Measurements from ENCODE around the gene IMMP2L. TPM values are rescaled to one million over a fixed set of nuclear protein-coding genes. Genes with fewer than 3 reads are reported as not detected.

Gene IMMP2L
- total and polyA plus RNA-seq, 4 donors: 7.3 to 21.1 (median 12.4) TPM

DNA sequence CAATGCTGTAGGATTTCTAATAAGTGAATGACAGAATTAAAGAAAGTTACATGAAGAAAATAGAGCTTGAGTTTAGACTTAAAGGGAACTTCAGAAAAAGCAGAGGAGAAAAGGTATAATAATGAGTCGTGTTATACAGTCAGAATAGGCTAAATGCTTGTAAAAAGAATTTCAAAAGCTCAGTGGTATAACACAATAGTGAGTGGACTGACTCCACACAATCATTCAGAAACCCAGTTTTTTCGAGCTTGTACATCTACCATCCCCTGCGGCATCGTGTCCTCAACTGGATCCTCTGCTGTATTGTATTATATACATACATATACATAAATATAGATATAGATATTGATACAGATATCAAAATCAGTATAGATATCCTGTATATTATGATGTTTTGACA is 52.2 kb downstream of the IMMP2L start:
- Histone ChIP-seq H3K4me1 (ENCODE audit: control insufficient read depth in 4 of 4, insufficient read depth in 4 of 4, low read length in 3 of 4) (no peaks in the 10 kb centered on the region), H3K27me3 (ENCODE audit: control insufficient read depth in 4 of 4, insufficient read depth in 4 of 4, low read length in 3 of 4) (no peaks in the 10 kb centered on the region), H3K4me3 (ENCODE audit: low read depth in 1 of 3, low read length in 3 of 3) (no peak overlapping the region), H3K9ac (ENCODE audit: low read depth in 1 of 2, low read length in 2 of 2) (no peak overlapping the region), H3K27ac (ENCODE audit: low read depth in 1 of 2, low read length in 2 of 2) (no peak overlapping the region), H3K9me3 (ENCODE audit: control insufficient read depth in 4 of 4, low read length in 3 of 4) (no peaks in the 10 kb centered on the region), H3K36me3 (ENCODE audit: control insufficient read depth in 4 of 4, insufficient read depth in 3 of 4, low read depth in 1 of 4, low read length in 3 of 4) (no peaks in the 10 kb centered on the region)
- 93% methylated on average over 4 of the region's 4 CpGs for WGBS
- TF ChIP-seq SP1 (IDR thresholded peaks at IDR 0.05) (no peak), GABPA (IDR thresholded peaks at IDR 0.05 in 1 of 2, conservative IDR thresholded peaks at IDR 0.05 in 1 of 2) (no peak), MAX (IDR thresholded peaks at IDR 0.05) (no peak), FOXA1 (IDR thresholded peaks at IDR 0.05) (no peak), EGR1 (IDR thresholded peaks at IDR 0.05; ENCODE audit: low read depth in 2 of 2) (no peak), TAF1 (conservative IDR thresholded peaks at IDR 0.05) (no peak), JUND (IDR thresholded peaks at IDR 0.05) (no peak), NR2F2 (IDR thresholded peaks at IDR 0.05) (no peak)
- TF ChIP-seq, protein P1, sequence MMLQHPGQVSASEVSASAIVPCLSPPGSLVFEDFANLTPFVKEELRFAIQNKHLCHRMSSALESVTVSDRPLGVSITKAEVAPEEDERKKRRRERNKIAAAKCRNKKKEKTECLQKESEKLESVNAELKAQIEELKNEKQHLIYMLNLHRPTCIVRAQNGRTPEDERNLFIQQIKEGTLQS (IDR thresholded peaks at IDR 0.05): no peak
- TF ChIP-seq, protein P2, sequence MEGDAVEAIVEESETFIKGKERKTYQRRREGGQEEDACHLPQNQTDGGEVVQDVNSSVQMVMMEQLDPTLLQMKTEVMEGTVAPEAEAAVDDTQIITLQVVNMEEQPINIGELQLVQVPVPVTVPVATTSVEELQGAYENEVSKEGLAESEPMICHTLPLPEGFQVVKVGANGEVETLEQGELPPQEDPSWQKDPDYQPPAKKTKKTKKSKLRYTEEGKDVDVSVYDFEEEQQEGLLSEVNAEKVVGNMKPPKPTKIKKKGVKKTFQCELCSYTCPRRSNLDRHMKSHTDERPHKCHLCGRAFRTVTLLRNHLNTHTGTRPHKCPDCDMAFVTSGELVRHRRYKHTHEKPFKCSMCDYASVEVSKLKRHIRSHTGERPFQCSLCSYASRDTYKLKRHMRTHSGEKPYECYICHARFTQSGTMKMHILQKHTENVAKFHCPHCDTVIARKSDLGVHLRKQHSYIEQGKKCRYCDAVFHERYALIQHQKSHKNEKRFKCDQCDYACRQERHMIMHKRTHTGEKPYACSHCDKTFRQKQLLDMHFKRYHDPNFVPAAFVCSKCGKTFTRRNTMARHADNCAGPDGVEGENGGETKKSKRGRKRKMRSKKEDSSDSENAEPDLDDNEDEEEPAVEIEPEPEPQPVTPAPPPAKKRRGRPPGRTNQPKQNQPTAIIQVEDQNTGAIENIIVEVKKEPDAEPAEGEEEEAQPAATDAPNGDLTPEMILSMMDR (IDR thresholded peaks at IDR 0.05; ENCODE audit: low read depth, low read length, missing input control): no peak
- TF ChIP-seq, protein P3, sequence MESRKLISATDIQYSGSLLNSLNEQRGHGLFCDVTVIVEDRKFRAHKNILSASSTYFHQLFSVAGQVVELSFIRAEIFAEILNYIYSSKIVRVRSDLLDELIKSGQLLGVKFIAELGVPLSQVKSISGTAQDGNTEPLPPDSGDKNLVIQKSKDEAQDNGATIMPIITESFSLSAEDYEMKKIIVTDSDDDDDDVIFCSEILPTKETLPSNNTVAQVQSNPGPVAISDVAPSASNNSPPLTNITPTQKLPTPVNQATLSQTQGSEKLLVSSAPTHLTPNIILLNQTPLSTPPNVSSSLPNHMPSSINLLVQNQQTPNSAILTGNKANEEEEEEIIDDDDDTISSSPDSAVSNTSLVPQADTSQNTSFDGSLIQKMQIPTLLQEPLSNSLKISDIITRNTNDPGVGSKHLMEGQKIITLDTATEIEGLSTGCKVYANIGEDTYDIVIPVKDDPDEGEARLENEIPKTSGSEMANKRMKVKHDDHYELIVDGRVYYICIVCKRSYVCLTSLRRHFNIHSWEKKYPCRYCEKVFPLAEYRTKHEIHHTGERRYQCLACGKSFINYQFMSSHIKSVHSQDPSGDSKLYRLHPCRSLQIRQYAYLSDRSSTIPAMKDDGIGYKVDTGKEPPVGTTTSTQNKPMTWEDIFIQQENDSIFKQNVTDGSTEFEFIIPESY (IDR thresholded peaks at IDR 0.05): no peak
- DNase-seq (ENCODE audit: low spot score): no peak

GRCh38 chr7:111509288-111509687 is 53.0 kb downstream of the IMMP2L start:
- 87% methylated on average over 1 of the region's 1 CpG for WGBS
- no peak for TF ChIP-seq REST (IDR thresholded peaks at IDR 0.05)
- TF ChIP-seq GABPA (IDR thresholded peaks at IDR 0.05 in 1 of 2, conservative IDR thresholded peaks at IDR 0.05 in 1 of 2): no peak
- TF ChIP-seq, protein P2 (IDR thresholded peaks at IDR 0.05; ENCODE audit: low read depth, low read length, missing input control): no peak
- TF ChIP-seq, protein P3 (IDR thresholded peaks at IDR 0.05): no peak
- no peak for TF ChIP-seq JUND (IDR thresholded peaks at IDR 0.05)
- TF ChIP-seq NR2F2 (IDR thresholded peaks at IDR 0.05): no peak
- no peak for TF ChIP-seq FOXA2 (IDR thresholded peaks at IDR 0.05)
- TF ChIP-seq MAX (IDR thresholded peaks at IDR 0.05): no peak
- TF ChIP-seq SP1 (IDR thresholded peaks at IDR 0.05): no peak
- TF ChIP-seq HNF4G (IDR thresholded peaks at IDR 0.05): no peak
- TF ChIP-seq EGR1 (IDR thresholded peaks at IDR 0.05; ENCODE audit: low read depth in 2 of 2): no peak
- no peak for TF ChIP-seq YY1 (IDR thresholded peaks at IDR 0.05)
- TF ChIP-seq, protein P1 (IDR thresholded peaks at IDR 0.05): no peak
- no peak for TF ChIP-seq HNF4A (conservative IDR thresholded peaks at IDR 0.05)
- no peak overlapping the region for H3K27ac ChIP-seq (ENCODE audit: low read depth in 1 of 2, low read length in 2 of 2)

More at GRCh38 chr7:111509288-111509687, 53.0 kb downstream of the IMMP2L start:
- DNase-seq (ENCODE audit: low spot score): no peak
- Histone ChIP-seq H3K27me3 (ENCODE audit: control insufficient read depth in 4 of 4, insufficient read depth in 4 of 4, low read length in 3 of 4) (no peaks in the 10 kb centered on the region), H3K4me1 (ENCODE audit: control insufficient read depth in 4 of 4, insufficient read depth in 4 of 4, low read length in 3 of 4) (no peaks in the 10 kb centered on the region), H3K36me3 (ENCODE audit: control insufficient read depth in 4 of 4, insufficient read depth in 3 of 4, low read depth in 1 of 4, low read length in 3 of 4) (no peaks in the 10 kb centered on the region), H3K4me3 (ENCODE audit: low read depth in 1 of 3, low read length in 3 of 3) (no peak overlapping the region), H3K9me3 (ENCODE audit: control insufficient read depth in 4 of 4, low read length in 3 of 4) (no peaks in the 10 kb centered on the region), H3K9ac (ENCODE audit: low read depth in 1 of 2, low read length in 2 of 2) (no peak overlapping the region)

Measured in liver (tissue), 9 donors.